Measurements from ENCODE around the gene CCDC17. TPM values are rescaled to one million over a fixed set of nuclear protein-coding genes. Genes with fewer than 3 reads are reported as not detected.
A peak's percentile ranks its signal among the peaks of the same experiment; 100 is the strongest.

The CCDC17 gene
- total RNA-seq, 1 experiment from 2014 or later = 1.9 TPM

- H3K4me1 Mint-ChIP-seq = peaks cover 34 to 37% of the 10 kb centered on the region in 2 experiments
- no peaks in the 10 kb centered on the region for H3K79me1 ChIP-seq (ENCODE audit: insufficient read depth, low read depth, low read length, poor library complexity, severe bottlenecking)
- no peak for TF ChIP-seq CTCF (conservative IDR thresholded peaks at IDR 0.05)
- H4K91ac ChIP-seq (ENCODE audit: insufficient read length, low read depth, low read length) = no peak overlapping the region
- no peak overlapping the region for H2BK12ac ChIP-seq (ENCODE audit: insufficient read length, low read depth, low read length)
- no peaks in the 10 kb centered on the region for H3K27me3 ChIP-seq (ENCODE audit: insufficient read depth, low read length)
- WGBS (ENCODE audit: extremely low coverage, insufficient read length, low lambda C conversion rate) = no CpG with 5 or more reads among the region's 3 CpGs
- H3T11ph ChIP-seq (ENCODE audit: low read length) = no peak overlapping the region
- H2BK5ac ChIP-seq (ENCODE audit: insufficient read length, low read length) = no peak overlapping the region
- no peak overlapping the region for H2AK5ac ChIP-seq (ENCODE audit: insufficient read length, low read length)
- no peak overlapping the region for H2BK15ac ChIP-seq (ENCODE audit: low read depth, low read length)
- peaks cover 9 to 35% (median 18%) of the 10 kb centered on the region in 3 experiments; a peak in 6 of 7 replicates for H3K36me3 Mint-ChIP-seq (ENCODE audit: insufficient read depth in 1 of 3, low read depth in 3 of 3)
- no peak overlapping the region for H2AFZ ChIP-seq (ENCODE audit: low read length)
- no peak overlapping the region for H2BK120ac ChIP-seq (ENCODE audit: low read depth, low read length, poor library complexity, severe bottlenecking)
- no peak overlapping the region for H3K27ac ChIP-seq (ENCODE audit: insufficient read length, low read depth, low read length)
- H3K4me2 ChIP-seq (ENCODE audit: insufficient read depth, insufficient read length, low read length) = no peak overlapping the region
- no peaks in the 10 kb centered on the region for H3K79me2 ChIP-seq (ENCODE audit: insufficient read depth, low read length)
- H4K20me1 ChIP-seq (ENCODE audit: control insufficient read depth, insufficient read depth, insufficient read length) = no peaks in the 10 kb centered on the region
- no peak overlapping the region for H4K8ac ChIP-seq (replicated peaks; ENCODE audit: insufficient read length, low read depth, low read length)
- no peak overlapping the region for H2BK20ac ChIP-seq (ENCODE audit: low read depth, low read length, poor library complexity, severe bottlenecking)
- peak overlapping the region in 1 of 2 experiments; percentile 36; a peak in 1 of 5 replicates for H3K4me3 Mint-ChIP-seq
- no peak overlapping the region for H3K14ac ChIP-seq (ENCODE audit: insufficient read depth, low read length)
- H3K27ac Mint-ChIP-seq = peak overlapping the region; percentile 0 to 64 (median 5)
- no peak overlapping the region for H3K23ac ChIP-seq (ENCODE audit: insufficient read length, low read depth, low read length)
- no peak overlapping the region for H3K4ac ChIP-seq (ENCODE audit: low read depth, low read length)
- H3K56ac ChIP-seq (ENCODE audit: insufficient read length, low read depth, low read length) = no peak overlapping the region
- H3K27me3 Mint-ChIP-seq (ENCODE audit: low read depth) = no peaks in the 10 kb centered on the region; the same call in 1 of the 2 replicates
- peak; percentile 64 for DNase-seq
- no peaks in the 10 kb centered on the region for H3K23me2 ChIP-seq (ENCODE audit: insufficient read length, low read depth, low read length, poor library complexity, severe bottlenecking)
- H4K5ac ChIP-seq (ENCODE audit: insufficient read length, low read depth, low read length) = no peak overlapping the region
- H3K9me3 ChIP-seq (ENCODE audit: control insufficient read depth, low read depth, low read length) = no peaks in the 10 kb centered on the region
- H3K4me1 ChIP-seq (ENCODE audit: insufficient read depth, low read length) = 0 out of 2 replicates have a peak, but pooled peaks cover 2% of the 10 kb centered on the region
- peak overlapping the region; percentile 22 for H3K9ac ChIP-seq (ENCODE audit: extremely low read depth, insufficient read length, low read length)
- H3K18ac ChIP-seq (ENCODE audit: insufficient read length, low read depth, low read length) = no peak overlapping the region
- 0 out of 5 replicates have a peak, but pooled peaks cover 0 to 3% of the 10 kb centered on the region in 2 experiments for H3K9me3 Mint-ChIP-seq
These were observed 50.5 kb downstream of the CCDC17 start for GRCh38 chr1:45573231-45573804.

Data from H9 (cell line).